ENCODE data around the gene POLR3K.

Gene POLR3K

DNA sequence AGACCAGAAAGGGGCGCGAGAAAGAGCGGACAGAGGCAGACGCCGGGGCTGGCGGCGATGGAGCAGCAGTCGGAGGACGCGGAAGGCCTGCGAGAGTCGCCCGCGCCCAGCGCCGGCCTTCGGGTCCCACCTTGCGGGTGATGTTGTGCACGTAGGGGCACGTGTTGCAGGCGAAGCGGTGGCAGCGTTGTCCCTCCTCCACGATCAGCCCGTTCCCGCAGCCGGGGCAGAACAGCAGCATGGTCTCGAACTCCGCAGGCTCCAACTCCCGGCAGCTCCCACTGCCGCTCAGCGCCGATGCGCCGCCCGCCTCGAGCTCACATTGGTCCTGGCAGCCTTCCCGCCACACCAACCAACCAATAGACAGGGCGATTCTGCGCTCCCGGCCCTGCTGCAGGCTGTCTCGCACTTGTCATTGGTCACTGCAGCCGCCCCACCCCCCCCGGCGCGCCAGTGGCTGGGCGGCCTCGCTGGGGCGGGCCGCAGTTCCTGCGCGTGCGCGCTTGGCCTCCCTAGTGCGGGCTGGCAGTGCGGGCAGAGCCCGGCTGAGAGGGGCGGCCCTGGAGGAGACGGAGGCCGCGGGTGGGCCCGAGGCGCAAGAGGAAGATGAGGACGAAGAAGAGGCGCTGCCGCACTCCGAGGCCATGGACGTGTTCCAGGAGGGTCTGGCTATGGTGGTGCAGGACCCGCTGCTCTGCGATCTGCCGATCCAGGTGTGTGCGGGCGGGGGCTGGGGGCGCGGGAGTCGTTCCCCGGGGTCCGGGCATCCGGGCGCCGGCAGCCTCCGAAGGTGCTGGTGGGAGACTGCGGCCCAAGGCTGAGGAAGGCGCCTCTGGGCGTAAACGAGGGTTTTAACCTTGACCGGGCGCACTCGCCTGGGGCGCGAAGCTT, at the start of gene POLR3K, which contains the start of gene SNRNP25:
Gene POLR3K, minus strand, starts transcription at position 263 of the 891 bp plus-strand sequence. Its CDS starts 22 bp downstream, at position 241.
Gene SNRNP25, plus strand, starts transcription at position 483 of the 891 bp plus-strand sequence. Its CDS starts 189 bp downstream, at position 672.
- DNase-seq, result peak; percentile 86 to 95

DNA sequence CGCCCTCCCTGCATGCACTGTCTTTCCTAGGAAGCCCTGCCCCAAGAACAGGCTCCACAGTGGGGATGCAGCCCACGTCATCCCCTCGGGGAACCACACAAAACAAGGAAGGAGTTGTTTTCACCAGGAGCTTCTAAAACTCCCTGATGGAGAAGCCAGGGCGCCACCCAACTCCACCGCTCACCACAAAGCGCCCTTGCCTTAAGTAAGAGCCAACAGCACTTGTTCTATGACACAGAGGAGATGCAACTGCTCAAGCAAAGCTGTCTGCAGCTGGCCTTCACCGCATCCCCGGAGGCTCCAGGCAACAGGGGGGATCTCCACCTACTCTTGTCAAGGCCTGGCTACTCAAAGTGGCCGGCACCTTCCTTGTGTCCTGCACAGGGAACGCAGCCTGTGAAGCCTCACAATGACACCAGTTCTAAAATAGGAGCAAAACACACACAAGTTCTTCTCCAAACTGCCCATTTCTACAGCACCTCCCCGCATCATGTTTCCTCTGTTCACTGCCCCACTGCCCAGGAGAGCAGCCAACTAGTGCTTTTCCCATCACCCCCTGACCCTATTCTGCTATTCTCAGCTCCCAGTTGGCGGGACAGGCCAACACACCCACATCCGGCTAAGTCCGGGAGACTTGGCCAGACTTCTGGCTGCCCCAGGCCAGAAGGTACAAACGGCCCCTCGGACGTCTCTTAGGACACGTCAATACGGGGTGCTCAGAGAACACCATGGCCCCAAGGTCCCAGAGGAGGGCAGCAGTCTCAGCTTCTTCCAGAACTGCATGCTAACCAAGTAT, 48.9 kb upstream of the POLR3K start:
- DNase-seq, result no peak

DNA sequence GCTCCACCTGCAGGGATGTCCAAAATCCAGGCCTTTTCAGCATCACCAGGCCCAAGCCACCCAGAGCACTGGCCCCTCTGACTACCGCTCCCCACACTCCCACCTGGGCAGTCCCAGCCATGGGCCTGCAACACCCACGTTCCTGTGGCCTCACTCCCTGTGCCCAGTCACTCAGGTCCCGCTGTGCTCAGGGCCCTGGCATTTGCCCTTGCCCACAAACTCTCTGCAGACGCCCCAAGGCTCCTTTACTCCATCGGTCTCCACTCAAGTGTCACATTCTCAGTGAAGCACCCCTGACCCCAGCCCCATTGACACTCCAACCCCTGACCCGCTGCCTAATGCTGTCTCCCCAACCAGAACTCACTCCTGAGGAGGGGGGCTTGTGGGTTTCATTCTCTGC, 48.2 kb upstream of the POLR3K start:
- DNase-seq, result no peak

GRCh38 chr16:100989-101388, 47.6 kb upstream of the POLR3K start:
- no peak for DNase-seq

DNA sequence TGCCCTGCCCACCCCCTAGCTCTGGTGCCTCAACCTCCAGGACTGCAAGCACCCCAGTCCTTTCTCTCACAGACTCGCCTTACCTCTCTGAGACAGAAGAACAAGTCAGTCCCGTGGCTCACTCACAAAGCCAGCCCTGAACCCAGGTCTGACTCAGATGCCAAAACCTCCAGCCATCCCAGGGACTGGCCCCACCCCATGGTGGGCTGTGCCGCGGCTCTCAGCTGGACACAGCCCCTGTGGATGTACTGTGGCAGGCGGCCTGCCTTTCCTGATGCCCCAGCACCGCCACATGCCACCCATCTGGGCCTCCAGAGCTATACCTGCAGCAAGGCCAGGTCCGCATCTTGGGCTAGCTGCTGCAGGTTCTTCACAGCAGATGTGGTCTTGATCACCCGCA, 44.4 kb upstream of the POLR3K start:
- DNase-seq, result no peak

DNA sequence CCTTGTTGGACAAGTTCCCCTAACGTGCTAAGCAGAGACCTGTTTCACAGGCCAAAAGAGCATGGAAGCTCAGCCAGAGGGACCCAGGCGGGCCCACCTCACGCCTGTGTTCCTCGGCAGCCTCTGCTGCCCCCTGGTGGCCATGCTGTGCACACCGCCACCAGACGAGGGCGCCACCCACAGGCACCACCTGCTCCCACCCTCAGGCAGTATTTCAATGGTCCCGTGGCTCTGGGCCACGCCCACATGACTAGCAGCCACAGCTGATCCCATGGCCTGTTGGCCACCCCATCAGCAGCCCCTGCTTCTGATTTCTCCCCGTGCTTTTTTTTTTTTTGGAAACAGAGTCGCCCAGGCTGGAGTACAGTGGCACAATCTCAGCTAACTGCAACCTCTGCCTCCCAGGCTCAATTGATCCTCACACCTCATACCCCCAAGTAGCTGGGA, 43.5 kb upstream of the POLR3K start:
- DNase-seq, result peak; percentile 26 to 86

- DNase-seq, result no peak
Observed at GRCh38 chr16:94918-95265, 41.5 kb upstream of the POLR3K start.

GRCh38 chr16:92431-93339, 39.3 kb upstream of the POLR3K start:
- no peak for DNase-seq

- DNase-seq, result no peak
Observed at GRCh38 chr16:91484-91883, 38.1 kb upstream of the POLR3K start.

- DNase-seq, result no peak
Observed at GRCh38 chr16:89391-90302, 36.2 kb upstream of the POLR3K start.

GRCh38 chr16:88613-89012, 35.2 kb upstream of the POLR3K start:
- no peak for DNase-seq

GRCh38 chr16:86483-86952, 33.1 kb upstream of the POLR3K start:
- DNase-seq, result no peak

DNA sequence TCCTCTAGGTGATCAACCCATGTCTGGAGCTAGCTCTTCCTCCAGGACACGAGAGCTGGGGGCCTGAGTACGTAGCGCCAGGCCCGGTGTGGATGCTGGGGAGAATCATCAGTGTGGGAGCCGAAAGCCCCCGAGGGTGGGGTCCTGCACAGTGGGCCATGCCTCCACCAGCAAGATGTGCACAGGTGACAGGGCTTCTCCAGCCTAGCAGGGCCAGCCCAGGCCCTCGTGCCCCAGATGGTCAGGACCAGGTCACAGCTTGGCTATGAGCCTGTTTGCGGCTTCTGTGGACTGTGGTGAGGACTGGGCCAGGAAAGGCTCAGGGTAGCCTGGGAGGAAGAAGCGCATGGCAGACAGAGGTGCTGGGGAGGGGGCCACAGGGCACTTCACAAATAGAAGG, 32.5 kb upstream of the POLR3K start:
- DNase-seq, result no peak

GRCh38 chr16:85407-85782, 32.0 kb upstream of the POLR3K start:
- no peak for DNase-seq

DNA sequence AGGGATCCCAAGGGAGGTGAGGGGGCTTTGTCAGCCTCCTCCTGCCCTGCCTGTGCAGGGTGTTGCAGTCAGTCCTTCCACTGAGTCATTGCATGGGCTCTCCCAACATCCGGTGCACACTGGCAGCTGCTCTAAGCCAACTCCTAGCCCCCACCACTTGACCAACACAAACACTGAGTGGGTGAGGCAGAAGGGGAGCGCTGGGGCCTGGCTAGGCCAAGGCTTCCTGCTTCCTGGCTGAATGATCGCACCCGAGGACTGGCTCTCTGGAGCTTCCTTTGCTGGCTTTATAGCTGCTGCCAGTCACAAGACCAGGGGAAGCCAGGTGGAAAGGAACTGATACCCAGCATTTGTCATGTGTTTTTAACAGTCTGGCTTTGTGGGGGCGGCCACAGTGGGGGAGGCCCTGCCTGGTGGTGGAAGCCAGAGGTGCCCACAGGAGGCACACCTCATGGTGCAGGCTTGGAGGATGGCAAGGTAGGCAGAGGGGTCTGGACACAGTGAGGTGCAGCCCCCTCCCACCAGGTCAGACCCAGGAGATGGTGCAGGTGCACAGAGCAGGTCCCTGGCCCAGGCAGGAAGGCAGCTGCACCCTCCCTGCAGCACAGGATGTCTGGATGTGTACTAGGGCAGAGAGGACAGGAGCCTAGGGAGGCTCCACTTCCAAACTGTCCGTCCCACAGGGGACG, 31.5 kb upstream of the POLR3K start:
- DNase-seq, result no peak

- DNase-seq, result no peak
Observed at GRCh38 chr16:83781-84615, 30.6 kb upstream of the POLR3K start.

DNA sequence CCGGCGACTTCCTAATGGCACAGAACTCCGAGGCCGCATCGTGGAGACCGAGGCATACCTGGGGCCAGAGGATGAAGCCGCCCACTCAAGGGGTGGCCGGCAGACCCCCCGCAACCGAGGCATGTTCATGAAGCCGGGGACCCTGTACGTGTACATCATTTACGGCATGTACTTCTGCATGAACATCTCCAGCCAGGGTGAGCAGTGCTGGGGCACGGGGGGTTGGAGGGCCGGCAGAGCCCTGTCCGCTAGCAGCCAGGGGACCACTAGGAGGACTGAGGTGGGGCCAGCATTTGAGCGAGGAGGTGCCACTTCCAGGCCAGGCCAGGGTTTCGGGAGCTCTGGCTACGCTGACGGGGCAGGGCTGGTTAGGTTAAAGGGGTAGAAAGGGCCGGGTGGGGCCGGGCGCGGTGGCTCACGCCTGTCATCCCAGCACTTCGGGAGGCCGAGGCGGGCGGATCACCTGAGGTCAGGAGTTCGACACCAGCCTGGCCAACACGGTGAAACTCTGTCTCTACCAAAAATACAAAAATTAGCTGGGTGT, 29.7 kb upstream of the POLR3K start:
- no peak for DNase-seq

- no peak for DNase-seq
Observed at GRCh38 chr16:79151-80054, 26.0 kb upstream of the POLR3K start.

Data from NCI-H526 (cell line).